CD4-positive, alpha-beta T cell treated with Interleukin-4 for 1 hour (primary cell): Measurements from ENCODE around the gene GAS6.

Experiments
- DNase-seq, 2 donors: peaks; one replicate each; pipeline ENCODE4 v3.0.0-alpha.2; 2020 to 2022

GAS6 gene

DNA sequence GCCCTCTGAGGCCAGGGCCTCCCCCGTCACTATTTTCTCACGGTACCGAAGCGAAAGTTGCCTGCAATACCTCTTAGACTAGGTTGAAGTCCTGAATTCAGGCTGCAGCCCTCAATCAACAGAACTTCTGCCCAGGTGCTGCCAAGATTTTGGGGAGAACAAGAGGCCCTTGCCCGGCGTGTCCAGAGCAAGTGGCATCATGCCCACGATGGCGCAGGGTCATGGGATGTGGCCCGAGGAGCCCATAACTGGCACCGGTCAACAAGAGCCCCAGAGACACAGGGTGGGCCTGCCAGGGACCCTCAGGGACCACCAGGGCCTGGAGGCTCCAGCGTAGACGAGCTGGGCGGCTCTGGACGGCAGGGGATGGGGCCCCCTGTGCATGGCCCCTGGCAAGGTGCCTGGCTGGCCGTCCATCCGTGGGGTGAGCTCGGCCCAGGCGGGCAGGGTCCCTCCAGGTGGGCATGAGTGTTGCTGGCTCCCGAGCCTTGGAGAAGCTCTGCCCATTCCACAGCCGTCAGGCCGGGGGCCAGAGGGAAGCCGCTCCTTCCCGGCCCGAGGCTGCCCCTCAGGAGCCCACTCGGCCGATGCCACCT lies 45.1 kb downstream of the GAS6 start:
- no peak for DNase-seq

DNA sequence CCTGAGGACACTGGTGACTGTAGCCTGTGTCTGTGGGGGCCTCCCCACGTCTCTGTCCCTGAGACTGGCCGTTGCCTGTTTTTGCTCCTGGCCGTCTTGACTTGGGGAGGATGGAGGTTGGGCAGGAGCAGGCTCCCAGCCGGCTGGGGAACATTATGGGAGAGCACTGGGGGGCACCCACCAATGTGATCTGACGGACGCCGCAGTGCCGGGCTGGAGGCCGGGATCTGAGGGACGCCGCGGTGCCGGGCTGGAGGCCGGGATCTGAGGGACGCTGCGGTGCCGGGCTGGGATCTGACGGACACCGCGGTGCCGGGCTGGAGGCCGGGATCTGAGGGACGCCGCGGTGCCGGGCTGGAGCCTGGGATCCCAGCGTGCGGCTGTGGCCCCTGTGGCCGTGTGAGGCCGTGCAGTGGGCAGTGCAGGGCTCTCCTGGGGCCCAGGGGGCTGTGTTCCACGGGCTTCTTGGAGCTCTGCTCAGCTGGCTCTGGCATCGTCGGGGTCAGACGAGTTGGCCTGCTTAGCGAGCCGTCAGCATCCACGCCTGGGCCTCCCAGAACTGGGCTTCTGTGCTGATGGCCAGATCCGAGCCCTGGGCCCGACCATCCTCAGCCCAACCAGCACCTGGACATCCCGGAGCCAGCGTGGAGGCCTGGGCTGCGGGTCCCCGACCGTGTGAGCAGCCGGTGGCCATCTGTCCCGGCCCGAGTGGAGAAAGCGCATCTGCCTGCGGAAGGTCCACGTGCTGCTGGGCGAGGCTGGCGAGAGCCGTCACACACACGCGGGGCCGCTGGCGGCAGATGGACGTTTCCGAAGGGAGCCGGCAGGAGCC lies 45.8 kb downstream of the GAS6 start:
- no peak for DNase-seq

DNA sequence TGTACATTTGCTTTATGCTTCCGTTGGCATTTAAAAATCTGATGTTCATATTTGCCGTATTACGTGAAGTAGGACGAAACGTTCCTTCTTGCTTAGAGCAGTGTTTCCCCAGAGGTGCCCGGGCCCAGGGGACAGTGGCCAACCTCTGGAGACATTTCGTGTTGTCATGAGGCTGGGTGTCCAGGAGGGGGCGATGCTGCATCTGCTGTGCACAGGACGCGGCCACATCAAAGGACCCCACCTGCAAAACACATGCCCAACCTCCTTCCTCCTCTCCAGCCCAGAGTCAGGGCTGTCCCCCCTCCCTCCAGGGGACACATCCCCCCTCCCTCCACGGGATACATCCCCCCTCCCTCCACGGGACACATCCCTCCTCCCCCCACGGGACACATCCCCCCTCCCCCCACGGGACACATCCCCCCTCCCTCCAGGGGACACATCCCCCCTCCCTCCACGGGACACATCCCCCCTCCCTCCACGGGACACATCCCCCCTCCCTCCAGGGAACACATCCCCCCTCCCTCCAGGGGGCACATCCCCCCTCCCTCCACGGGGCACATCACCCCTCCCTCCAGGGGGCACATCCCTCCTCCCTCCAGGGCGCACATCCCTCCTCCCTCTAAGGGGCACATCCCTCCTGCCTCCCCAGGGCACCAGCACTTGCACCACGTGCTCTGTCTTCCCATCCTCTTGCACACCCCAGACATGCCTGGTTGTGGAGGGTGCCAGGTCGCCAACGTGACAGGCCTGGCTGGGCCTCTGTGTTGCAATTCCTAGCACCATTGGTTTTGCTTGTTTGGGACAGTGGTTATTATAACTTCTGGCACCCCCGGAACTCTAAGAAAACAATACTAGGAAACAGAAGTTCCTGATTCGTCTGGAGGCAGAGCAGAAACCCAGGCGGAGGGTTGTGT lies 46.7 kb downstream of the GAS6 start:
- DNase-seq = peak; percentile 86 to 88

DNA sequence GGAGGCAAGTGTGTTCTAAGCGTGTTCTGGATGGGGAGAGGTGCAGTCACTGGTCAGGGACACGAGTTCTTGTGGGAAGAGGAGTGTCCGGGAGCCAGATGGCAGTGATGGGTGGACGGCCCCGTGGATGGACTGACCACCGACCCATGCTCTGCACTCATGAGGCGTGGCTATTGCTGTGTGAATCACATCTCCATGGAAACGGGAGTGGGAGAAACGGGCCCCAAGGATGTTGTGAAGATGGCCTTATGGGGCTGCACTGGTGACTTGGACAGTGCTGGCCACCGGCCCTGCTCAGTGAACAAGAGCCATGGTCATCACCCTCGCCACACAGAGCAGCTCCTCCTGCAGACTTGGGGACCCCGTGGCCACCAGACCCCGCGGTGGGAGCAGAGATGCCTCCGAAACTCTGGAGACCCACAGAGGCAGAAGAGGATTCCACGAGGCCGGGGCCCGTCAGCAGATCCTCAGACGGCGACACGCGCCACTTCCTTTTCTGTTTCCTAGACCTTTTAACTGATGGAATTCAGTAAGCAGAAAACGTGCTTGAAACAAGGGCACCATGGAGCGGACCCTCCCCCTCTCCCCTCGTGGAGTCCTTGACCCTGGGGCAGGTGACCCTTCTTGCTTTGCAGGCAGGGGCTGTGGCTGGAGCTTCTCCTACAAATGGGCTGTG lies 47.5 kb downstream of the GAS6 start:
- no peak for DNase-seq

DNA sequence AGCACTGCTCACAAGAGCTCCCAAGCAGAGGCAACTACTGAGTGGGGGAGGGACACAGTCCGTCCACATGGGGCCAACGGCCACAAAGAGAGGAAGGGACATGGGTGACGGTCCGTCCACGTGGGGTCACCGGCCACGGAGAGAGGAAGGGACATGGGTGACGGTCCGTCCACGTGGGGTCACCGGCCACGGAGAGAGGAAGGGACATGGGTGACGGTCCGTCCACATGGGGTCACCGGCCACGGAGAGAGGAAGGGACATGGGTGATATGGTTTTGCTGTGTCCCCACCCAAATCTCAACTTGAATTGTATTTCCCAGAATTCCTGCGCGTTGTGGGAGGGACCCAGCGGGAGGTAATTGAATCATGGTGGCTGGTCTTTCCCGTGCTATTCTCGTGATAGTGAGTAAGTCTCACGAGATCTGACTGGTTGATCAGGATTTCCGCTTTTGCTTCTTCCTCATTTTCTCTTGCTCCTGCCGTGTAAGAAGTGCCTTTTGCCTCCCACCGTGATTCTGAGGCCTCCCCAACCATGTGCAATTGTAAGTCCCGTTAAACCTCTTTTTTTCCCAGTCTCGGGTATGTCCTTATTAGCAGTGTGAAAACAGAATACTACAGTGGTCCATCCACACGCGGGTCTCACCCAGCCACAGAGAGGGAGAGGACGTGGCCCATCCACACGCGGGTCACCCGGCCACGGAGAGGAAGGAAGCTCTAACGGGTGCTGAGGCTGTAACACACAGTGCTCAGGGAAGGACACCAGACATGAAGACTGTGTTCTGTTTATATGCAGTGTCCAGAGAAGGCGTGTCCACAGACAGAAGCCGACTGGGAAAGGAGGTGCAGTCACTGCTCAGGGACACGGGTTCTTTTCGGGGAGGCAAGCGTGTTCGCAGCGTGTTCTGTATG lies 48.5 kb downstream of the GAS6 start:
- DNase-seq = peak; percentile 46 to 53

DNA sequence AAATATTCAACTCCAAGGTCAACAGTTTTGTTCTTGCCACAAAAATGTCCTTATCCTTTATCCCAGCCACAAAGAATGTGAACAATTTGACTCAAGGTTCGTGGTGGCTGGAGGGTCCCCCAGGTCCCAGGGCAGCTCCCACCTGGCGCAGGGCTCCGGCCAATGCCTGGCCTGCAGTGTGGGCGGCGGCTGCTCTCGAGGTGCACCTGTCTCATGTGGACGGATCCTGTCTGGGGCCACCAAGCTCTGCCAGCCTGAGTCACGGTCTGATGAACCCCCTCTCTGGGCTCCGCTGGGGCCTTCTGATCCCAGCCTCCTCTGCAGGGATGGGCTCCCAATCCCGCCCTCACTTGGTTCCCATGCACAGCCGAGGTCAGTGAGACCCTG lies 49.4 kb downstream of the GAS6 start:
- no peak for DNase-seq

DNA sequence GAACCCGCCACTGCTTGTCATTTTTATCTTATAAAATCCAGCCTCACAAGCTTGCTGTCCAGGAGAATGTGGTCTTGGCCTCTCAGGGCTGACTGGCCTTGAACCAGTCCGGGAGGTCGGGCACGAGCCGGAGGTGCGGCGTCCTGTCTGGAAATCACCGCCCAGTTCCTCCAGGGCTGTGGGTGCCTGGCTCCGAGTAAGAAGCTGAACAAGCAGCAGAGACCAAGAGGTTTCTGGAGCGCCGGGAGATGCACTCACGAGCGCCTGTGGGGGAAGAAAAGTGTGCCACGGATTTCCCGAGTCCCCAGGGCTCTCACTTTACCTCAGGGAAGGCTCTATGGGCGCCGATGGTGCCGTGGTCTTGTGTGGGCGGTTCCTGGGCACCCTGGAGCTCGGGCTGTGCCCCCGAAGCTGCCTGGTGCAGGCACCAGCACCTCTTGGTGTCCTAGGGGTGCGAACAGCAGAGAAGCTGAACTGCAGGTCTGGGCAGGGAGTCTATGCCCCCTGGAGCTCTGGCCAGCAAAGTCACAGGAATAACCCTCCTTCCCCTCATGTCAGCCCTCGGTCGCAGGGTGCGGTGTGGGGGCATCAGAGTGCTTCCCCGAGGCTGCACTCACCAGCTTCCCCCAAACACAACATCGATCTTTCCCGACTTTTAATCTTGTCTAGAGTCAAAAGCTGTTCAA lies 50.0 kb downstream of the GAS6 start:
- no peak for DNase-seq

DNA sequence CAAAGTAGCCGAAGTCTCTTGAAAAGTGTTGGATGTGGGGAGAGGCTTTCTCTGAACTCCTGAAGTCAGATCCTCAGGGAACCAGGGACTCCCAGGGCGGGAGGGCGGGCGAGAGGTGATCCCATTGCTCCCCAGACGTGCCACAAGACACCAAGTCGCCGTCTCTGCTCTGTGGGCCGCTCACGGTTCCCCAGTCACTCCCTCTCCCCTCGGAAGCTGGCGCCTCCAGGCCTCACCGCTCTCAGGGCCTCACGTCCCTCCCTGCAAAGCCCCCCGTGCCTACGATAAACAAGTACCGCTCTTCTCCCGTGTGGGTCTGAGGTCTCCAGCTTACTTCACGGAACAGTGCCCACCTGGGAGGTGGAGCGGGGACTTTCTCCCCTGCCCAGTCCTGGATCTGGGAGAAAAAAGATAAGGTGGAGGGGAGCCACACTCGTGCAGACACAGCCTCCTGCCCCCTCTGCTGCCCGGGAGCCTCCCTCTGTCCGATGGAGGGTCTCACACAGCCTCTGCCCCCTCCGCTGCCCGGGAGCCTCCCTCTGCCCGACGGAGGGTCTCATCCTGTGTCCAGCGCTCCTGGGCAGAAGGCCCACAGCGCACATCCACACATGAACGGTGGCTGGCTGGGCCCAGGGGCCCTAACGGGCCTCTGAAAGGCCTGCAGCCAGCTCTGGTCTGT lies 50.7 kb downstream of the GAS6 start:
- no peak for DNase-seq

DNA sequence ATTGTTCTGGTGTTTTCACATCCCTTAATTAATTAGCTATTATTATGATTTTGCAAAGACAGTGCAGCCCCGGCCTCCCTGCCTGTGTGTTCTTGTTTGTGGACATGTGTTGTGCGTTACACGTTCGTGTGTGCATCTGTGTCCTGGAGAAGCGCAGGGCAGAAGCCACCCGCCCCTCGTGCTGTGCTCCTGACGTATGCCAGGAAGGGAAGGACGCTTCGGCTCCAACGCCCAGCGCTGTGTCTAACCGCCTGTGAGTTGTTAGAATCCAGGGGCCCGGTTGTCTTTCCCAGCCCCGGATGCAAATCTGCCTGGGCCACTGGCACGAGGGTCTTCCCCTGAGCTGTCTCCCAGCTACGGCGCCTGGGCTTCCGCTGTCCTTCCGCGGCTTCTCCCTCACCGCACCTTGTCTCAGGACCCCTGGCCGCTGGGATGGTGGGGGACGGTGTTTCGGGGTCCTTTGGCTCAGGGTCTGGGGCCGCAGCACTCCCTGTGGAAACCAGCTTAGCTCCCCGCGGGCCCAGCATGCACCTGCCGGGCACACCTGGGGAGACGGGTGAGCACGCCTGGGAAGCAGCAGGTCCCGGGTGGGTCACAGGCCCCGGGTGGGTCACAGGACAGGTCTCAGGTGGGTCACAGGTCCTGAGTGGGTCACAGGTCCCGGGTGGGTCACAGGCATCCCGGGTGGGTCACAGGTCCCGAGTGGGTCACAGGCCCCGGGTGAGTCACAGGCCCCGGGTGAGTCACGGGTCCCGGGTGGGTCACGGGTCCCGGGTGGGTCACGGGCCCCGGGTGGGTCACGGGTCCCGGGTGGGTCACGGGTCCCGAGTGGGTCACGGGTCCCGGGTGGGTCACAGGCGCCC lies 51.5 kb downstream of the GAS6 start:
- DNase-seq = no peak

DNA sequence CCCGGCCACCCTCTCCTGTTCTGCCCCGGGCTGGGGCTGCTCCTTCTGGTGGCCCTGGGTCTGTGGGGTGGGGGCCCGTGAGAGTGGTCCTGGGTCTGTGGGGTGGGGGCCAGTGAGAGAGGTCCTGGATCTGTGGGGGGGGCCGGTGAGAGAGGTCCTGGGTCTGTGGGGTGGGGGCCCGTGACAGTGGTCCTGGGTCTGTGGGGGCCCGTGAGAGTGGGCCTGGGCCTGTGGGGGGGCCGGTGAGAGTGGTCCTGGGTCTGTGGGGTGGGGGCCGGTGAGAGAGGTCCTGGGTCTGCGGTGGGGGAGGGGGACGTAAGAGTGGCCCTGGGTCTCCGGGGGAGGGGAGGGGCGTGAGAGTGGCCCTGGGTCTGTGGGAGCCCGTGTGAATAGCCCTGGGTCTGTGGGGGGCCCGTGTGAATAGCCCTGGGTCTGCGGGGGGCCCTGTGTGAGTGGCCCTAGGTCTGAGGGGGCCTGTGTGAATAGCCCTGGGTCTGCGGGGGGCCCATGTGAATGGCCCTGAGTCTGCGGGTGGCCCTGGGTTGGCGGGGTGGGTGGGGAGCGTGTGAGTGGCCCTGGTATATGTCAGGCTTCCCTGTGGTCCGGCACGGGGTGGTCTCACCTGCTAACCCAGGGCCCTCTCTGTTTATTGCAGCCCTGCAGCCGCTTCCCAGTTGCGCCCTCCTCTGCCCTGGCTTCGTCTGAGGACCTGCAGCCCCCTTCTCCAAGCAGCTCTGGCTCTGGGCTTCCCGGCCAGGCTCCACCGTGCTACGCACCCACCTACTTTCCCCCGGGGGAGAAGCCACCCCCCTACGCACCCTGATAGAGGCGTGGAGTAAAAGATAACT lies 52.6 kb downstream of the GAS6 start:
- DNase-seq = no peak

DNA sequence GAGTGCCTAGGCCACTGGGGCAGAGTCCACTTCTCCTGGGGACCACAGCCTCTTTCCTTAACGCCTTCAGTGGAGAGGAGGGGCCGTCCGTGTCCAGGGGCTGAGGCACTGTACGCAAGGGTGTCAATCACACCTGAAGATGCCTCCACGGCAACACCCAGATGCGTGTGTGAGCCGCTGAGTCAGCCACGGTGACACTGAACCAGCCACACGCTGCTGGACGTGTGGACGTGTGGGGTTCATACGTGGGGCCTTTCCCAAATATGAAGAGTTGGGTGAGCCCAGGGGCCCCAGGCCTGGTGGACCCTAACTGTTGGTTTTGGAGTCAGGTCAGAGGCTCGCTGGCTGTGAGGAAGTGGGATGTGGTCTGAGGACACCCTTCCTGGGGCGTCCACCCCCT lies 53.2 kb downstream of the GAS6 start:
- no peak for DNase-seq

DNA sequence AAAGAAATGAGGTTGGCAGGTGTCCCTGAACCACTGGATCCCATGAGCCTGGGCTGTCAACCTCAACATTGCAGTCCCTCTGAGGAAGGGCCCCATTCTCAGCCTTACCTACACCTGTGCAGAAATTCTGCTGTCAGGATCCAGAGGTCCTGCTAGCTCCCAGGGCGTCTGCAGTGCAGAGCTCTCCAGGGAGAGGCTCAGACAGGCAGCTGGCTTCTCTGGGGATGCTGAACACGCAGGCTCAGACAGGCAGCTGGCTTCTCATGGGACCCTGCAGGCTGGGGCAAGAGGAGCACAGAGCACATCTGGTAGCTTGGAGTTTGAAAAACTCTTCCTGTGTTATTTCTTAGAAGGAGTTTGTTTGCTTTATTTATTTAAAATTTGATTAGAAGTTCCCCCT lies 53.9 kb downstream of the GAS6 start:
- DNase-seq = no peak

DNA sequence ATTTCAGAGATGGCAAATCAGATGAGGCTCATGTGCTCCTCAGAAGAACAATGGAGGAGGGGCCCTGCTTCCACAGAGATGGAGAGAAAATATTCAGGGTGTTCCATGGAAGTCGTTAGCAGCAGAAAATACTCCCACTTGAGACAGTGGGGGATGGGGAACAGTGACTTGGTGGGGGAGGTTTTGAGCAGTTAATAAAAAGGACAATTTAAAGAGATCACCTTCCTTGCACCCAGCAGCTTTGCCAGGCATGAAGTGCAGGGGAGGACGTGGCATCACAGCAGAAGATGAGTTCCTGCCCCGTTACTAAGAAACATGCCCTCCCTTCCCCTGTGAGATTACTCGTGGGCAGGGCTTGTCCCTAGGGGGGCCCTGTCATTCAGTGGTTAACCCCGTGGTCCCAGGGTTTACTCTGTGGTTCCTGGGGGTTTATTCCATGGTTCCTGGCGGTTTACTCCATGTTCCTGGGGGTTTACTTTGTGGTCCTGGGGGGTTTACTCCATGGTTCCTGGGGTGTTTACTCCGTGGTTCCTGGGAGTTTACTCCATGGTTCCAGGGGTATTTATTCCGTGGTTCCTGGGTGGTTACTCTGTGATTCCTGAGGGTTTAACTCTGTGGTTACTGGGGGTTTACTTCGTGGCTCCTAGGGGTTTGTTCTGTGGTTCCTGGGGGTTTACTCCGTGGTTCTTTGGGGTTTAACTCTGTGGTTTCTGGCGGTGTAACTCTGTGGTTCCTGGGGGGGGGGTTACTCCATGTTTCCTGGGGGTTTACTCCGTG lies 55.6 kb downstream of the GAS6 start:
- DNase-seq = no peak

DNA sequence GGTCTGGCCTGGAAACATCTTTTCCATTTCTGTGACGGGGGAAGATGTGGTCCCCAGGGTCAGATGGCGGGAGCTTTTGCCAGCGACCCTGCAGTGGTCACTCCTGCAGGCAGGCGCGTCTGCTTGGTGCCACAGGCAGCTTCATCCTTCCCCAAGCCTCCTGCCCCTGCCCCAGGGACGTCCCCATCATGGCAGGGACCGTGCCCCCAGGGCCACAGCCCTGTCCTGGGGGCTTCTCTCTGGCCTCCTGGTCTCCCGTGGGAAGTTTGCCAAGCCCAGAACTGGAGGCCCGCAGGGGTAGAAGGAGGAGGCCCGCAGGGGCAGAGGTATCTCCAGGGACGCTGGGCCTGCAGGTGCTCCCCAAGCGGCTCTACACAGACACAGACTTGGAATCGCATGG lies 57.4 kb downstream of the GAS6 start:
- no peak for DNase-seq

DNA sequence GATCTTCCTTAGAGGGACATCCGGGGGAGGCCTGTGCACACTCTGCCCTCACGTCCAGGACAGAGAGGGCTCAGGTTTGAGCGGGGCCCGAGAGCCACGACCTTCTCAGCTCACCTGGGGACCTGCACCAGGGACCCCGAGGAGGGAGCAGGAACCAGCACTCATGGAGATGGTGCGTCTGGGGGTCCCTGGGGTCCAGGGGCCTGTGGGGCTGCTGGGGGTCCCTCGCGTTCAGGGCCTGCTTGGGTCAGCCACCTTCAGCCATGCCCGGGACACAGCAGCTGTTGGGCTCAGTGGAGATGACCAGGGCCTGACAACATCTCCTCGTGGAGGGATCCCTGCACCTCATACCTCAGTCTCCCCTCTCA lies 57.8 kb downstream of the GAS6 start:
- DNase-seq = no peak

DNA sequence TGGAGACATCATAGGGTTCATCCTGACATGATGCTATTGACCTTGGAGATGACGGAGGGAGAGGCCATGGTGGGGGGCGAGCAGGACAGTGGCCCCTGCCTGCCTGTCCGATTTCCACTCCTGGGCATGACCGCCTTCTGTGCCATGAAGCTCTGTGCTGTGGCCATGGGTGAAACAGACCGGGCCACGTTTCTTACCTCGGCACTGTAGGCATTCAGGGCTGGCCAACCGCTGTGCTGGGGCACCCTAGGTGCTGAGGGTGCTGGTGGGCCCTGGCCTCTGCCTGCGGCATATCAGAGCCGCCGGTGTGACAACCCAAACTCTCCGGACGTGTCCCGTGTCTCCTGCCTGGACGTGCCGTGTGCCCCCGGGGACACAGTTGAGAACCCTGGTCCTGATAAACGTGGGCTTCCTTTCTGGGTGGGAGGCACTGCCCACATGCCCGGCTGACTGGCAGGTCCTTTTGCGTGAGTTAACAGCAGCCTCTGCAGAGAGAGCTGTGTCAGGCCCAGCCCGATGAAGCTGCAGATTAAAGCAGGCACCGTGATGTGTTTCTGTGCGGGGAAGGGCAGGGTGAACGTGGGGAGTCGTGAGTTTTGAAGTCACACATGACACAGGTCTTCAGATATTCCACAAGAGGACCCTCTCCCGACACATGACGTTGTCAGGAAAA lies 58.3 kb downstream of the GAS6 start:
- no peak for DNase-seq

DNA sequence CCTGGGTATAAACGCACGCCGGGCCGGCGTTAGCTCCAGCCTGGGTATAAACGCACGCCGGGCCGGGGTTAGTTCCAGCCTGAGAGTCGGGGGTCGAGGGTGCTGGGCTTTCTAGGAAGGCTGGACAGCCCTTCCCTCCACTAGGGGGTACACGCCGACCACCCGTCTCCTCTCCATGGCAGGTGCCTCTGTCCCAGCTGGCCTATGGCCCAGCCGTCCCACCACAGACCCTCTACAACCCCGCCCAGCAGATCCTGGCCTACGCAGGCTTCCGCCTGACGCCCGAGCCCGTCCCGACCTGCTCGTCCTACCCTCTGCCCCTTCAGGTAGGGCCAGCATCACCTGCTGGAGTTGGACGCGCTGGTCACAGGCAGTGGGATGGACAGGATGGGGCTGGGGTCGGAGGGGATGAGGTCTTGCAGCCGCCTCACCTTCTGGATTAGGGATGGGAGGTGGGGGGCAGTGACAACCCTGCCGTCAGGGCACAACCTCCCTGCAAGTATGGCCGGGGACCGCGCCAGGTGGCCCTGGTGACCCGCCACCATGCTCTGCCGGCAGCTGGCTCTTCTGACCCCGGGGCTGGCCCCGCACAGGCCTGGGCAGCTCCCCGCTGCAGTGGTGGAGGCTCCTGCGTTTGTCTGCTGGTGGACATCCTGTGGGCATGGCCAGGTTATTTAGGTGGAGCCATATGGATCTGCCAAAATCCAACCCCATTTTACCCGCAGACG lies 59.0 kb downstream of the GAS6 start:
- DNase-seq = no peak
